Measurements from ENCODE around the gene KCP.
"Not testable (repeated sequence)": the region's sequence is repeated elsewhere in the genome, so short reads cannot be mapped to it uniquely, and the experiment has no call there.

KCP gene

GRCh38 chr7:128944487-128945236 lies 34.2 kb upstream of the KCP start:
- H3K27me3 Mint-ChIP-seq (ENCODE audit: low read depth), result peaks cover 33% of the 10 kb centered on the region
- no peak overlapping the region for H3K27ac Mint-ChIP-seq
- H3K36me3 Mint-ChIP-seq (ENCODE audit: low read depth), result no peaks in the 10 kb centered on the region
- no peak overlapping the region for H3K4me3 Mint-ChIP-seq
- no peak for TF ChIP-seq CTCF (IDR thresholded peaks at IDR 0.05; ENCODE audit: unreplicated experiment in 3 of 3)
- H3K4me1 Mint-ChIP-seq, result no peaks in the 10 kb centered on the region
- no peaks in the 10 kb centered on the region for H3K9me3 Mint-ChIP-seq

GRCh38 chr7:128943251-128943650 lies 32.7 kb upstream of the KCP start:
- not testable (repeated sequence) for H3K9me3 Mint-ChIP-seq; H3K36me3 Mint-ChIP-seq (ENCODE audit: low read depth); H3K27ac Mint-ChIP-seq; H3K4me3 Mint-ChIP-seq; H3K4me1 Mint-ChIP-seq
- peaks cover 47% of the 10 kb centered on the region for H3K27me3 Mint-ChIP-seq (ENCODE audit: low read depth)

- Mint-ChIP-seq H3K36me3 (ENCODE audit: low read depth) (no peaks in the 10 kb centered on the region), H3K4me1 (peaks cover 9% of the 10 kb centered on the region), H3K9me3 (no peaks in the 10 kb centered on the region), H3K27ac (no peak overlapping the region), H3K27me3 (ENCODE audit: low read depth) (peaks cover 55% of the 10 kb centered on the region), H3K4me3 (no peak overlapping the region)
- TF ChIP-seq CTCF (IDR thresholded peaks at IDR 0.05; ENCODE audit: unreplicated experiment in 3 of 3), result no peak
Measured at GRCh38 chr7:128941946-128942526, 31.5 kb upstream of the KCP start.

- Mint-ChIP-seq H3K27me3 (ENCODE audit: low read depth) (peaks cover 61% of the 10 kb centered on the region), H3K36me3 (ENCODE audit: low read depth) (no peaks in the 10 kb centered on the region), H3K27ac (no peak overlapping the region), H3K4me1 (peaks cover 12% of the 10 kb centered on the region), H3K9me3 (no peaks in the 10 kb centered on the region), H3K4me3 (peak overlapping the region in 1 of 3 experiments; percentile 44)
- TF ChIP-seq CTCF (IDR thresholded peaks at IDR 0.05; ENCODE audit: unreplicated experiment in 3 of 3), result no peak
Measured at GRCh38 chr7:128941323-128941890, 30.9 kb upstream of the KCP start.

GRCh38 chr7:128940494-128941322 lies 30.2 kb upstream of the KCP start:
- H3K36me3 Mint-ChIP-seq (ENCODE audit: low read depth), result no peaks in the 10 kb centered on the region
- H3K27ac Mint-ChIP-seq, result no peak overlapping the region
- H3K27me3 Mint-ChIP-seq (ENCODE audit: low read depth), result peaks cover 68% of the 10 kb centered on the region
- H3K4me3 Mint-ChIP-seq, result peak overlapping the region in 2 of 3 experiments; percentile 19 to 44
- no peaks in the 10 kb centered on the region for H3K9me3 Mint-ChIP-seq
- peaks cover 12% of the 10 kb centered on the region for H3K4me1 Mint-ChIP-seq
- no peak for TF ChIP-seq CTCF (IDR thresholded peaks at IDR 0.05; ENCODE audit: unreplicated experiment in 3 of 3)

- no peak for TF ChIP-seq CTCF (IDR thresholded peaks at IDR 0.05; ENCODE audit: unreplicated experiment in 3 of 3)
- Mint-ChIP-seq H3K9me3 (no peaks in the 10 kb centered on the region), H3K4me1 (peaks cover 12% of the 10 kb centered on the region), H3K27me3 (ENCODE audit: low read depth) (peaks cover 70% of the 10 kb centered on the region), H3K27ac (no peak overlapping the region), H3K4me3 (peak overlapping the region in 2 of 3 experiments; percentile 19 to 34), H3K36me3 (ENCODE audit: low read depth) (no peaks in the 10 kb centered on the region)
Measured at GRCh38 chr7:128939861-128940410, 29.4 kb upstream of the KCP start.

Data from nephron (organoid).